Stimulated activated memory B cell treated with anti-CD40 and anti-IgM and Interleukin-4, amounts not matched to agents 10 μg/mL and 1 μg/mL and 100 μg/mL, for 72 hours (primary cell): ENCODE data around the gene PLXNA3.

Experiments used
- ATAC-seq: fragments of 150-1000 bp; cut with Tn5 transposase; 2 replicates; pipeline ENCODE4 v1.10.0; 2021
- H3K27ac Mint-ChIP-seq: one replicate; pipeline ENCODE4 v1.8.0; 2022; ENCODE audit warnings: mild to moderate bottlenecking, mixed read lengths
- H3K27me3 Mint-ChIP-seq: one replicate; pipeline ENCODE4 v1.8.0; 2022; ENCODE audit warnings: mixed read lengths
- H3K36me3 Mint-ChIP-seq: one replicate; pipeline ENCODE4 v1.8.0; 2022; ENCODE audit warnings: mixed read lengths
- H3K4me1 Mint-ChIP-seq: one replicate; pipeline ENCODE4 v1.8.0; 2022; ENCODE audit warnings: mixed read lengths
- H3K4me3 Mint-ChIP-seq: one replicate; pipeline ENCODE4 v1.8.0; 2022; ENCODE audit warnings: mild to moderate bottlenecking, moderate library complexity, mixed read lengths
- H3K9me3 Mint-ChIP-seq: one replicate; pipeline ENCODE4 v1.8.0; 2022; ENCODE audit warnings: mixed read lengths

The PLXNA3 gene

GRCh38 chrX:154462396-154462795 lies 4.3 kb downstream of the PLXNA3 start:
- H3K27ac Mint-ChIP-seq = no peak overlapping the region
- H3K4me1 Mint-ChIP-seq = peaks cover 16% of the 10 kb centered on the region
- no peaks in the 10 kb centered on the region for H3K9me3 Mint-ChIP-seq
- H3K27me3 Mint-ChIP-seq = no peaks in the 10 kb centered on the region
- peaks cover 12% of the 10 kb centered on the region for H3K36me3 Mint-ChIP-seq
- no peak overlapping the region for H3K4me3 Mint-ChIP-seq
- ATAC-seq = no peak

DNA sequence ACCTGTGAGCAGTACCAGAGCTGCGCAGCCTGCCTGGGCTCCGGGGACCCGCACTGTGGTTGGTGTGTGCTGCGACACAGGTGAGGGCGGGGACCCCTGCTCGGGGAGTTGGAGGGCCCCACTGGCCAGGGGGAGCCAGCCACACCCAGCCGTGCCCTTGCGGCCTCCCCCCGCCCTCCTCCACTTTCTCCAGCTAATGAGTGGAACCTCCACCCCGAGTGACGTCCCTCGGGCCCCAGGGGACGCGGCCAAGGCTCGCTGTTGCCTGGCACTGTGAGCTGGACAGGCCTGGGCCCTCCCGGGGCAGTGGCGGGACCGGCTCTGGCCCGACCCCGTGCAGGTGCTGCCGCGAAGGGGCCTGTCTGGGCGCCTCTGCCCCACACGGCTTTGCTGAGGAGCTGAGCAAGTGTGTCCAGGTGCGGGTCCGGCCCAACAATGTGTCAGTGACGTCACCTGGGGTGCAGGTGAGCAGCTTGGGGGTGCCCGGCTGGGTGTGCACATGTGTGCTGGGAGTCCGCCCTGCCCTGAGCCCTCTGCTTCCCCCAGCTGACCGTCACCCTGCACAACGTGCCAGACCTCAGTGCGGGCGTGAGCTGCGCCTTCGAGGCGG lies 5.6 kb downstream of the PLXNA3 start:
- ATAC-seq = no peak
- H3K9me3 Mint-ChIP-seq = no peaks in the 10 kb centered on the region
- H3K27me3 Mint-ChIP-seq = no peaks in the 10 kb centered on the region
- peaks cover 12% of the 10 kb centered on the region for H3K36me3 Mint-ChIP-seq
- H3K27ac Mint-ChIP-seq = no peak overlapping the region
- no peak overlapping the region for H3K4me3 Mint-ChIP-seq
- H3K4me1 Mint-ChIP-seq = peaks cover 13% of the 10 kb centered on the region

DNA sequence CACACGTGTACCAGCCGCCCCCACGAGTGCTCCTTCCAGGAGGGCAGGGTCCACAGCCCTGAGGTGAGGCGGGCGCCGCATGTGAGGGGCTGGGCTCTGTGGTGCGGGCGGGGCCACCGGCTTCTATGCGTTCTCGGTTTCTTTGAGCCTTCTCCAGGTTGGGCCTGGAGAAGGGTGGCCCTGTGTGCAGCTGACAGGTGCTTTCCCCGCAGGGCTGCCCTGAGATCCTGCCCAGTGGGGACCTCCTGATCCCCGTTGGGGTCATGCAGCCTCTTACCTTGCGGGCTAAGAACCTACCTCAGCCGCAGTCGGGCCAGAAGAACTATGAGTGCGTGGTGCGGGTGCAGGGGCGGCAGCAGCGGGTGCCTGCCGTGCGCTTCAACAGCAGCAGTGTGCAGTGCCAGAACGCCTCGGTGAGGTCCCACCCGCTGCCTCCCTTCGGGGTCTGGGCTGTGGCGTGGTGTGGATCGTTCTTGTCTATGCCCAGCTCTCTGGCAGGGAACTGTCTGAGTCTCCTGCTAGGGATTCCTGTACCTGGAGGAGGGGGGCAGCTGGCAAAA lies 6.8 kb downstream of the PLXNA3 start:
- no peak for ATAC-seq
- no peak overlapping the region for H3K27ac Mint-ChIP-seq
- peaks cover 15% of the 10 kb centered on the region for H3K36me3 Mint-ChIP-seq
- H3K27me3 Mint-ChIP-seq = no peaks in the 10 kb centered on the region
- H3K9me3 Mint-ChIP-seq = no peaks in the 10 kb centered on the region
- peaks cover 12% of the 10 kb centered on the region for H3K4me1 Mint-ChIP-seq
- H3K4me3 Mint-ChIP-seq = no peak overlapping the region

DNA sequence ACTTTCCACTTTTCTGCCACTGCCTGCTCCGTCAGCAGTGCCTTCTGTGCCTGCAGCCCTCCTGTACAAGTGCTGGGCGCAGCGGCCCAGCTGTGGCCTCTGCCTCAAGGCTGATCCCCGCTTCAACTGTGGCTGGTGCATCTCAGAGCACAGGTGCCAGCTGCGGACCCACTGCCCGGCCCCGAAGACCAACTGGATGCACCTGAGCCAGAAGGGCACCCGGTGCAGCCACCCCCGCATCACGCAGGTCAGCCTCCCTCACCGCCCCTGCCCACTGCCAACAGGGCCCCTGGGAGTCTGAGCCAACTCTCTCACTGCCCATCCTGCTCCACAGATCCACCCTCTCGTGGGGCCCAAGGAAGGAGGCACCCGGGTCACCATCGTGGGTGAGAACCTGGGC lies 7.5 kb downstream of the PLXNA3 start:
- Mint-ChIP-seq H3K27me3 (no peaks in the 10 kb centered on the region), H3K27ac (no peak overlapping the region), H3K4me3 (no peak overlapping the region), H3K36me3 (peaks cover 22% of the 10 kb centered on the region), H3K9me3 (no peaks in the 10 kb centered on the region), H3K4me1 (peaks cover 7% of the 10 kb centered on the region)
- ATAC-seq = no peak

- no peak for ATAC-seq
- no peaks in the 10 kb centered on the region for H3K9me3 Mint-ChIP-seq
- no peak overlapping the region for H3K27ac Mint-ChIP-seq
- H3K4me3 Mint-ChIP-seq = no peak overlapping the region
- no peaks in the 10 kb centered on the region for H3K27me3 Mint-ChIP-seq
- H3K4me1 Mint-ChIP-seq = peaks cover 7% of the 10 kb centered on the region
- peaks cover 23% of the 10 kb centered on the region for H3K36me3 Mint-ChIP-seq
These were observed 8.0 kb downstream of the PLXNA3 start for GRCh38 chrX:154466036-154466435.

GRCh38 chrX:154466907-154467306 lies 8.8 kb downstream of the PLXNA3 start:
- Mint-ChIP-seq H3K4me3 (no peak overlapping the region), H3K27me3 (no peaks in the 10 kb centered on the region), H3K27ac (no peak overlapping the region), H3K36me3 (peaks cover 18% of the 10 kb centered on the region), H3K9me3 (no peaks in the 10 kb centered on the region), H3K4me1 (peaks cover 1% of the 10 kb centered on the region)
- no peak for ATAC-seq

GRCh38 chrX:154467556-154467955 lies 9.5 kb downstream of the PLXNA3 start:
- Mint-ChIP-seq H3K9me3 (no peaks in the 10 kb centered on the region), H3K4me1 (no peaks in the 10 kb centered on the region), H3K4me3 (no peak overlapping the region), H3K27ac (no peak overlapping the region), H3K27me3 (no peaks in the 10 kb centered on the region), H3K36me3 (peaks cover 21% of the 10 kb centered on the region)
- no peak for ATAC-seq

DNA sequence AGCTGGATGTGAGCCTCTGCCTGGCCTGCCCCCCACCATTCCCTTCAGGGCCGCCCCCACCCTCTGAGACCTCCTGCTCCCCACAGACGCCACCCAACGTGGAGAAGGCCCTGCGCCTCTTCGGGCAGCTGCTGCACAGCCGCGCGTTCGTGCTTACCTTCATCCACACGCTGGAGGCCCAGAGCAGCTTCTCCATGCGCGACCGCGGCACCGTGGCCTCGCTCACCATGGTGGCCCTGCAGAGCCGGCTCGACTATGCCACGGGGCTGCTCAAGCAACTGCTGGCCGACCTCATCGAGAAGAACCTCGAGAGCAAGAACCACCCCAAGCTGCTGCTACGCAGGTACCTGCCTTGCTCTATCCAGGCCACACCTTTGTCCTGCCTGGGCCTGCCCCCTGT lies 10.1 kb downstream of the PLXNA3 start:
- peaks cover 26% of the 10 kb centered on the region for H3K36me3 Mint-ChIP-seq
- no peaks in the 10 kb centered on the region for H3K4me1 Mint-ChIP-seq
- H3K4me3 Mint-ChIP-seq = no peak overlapping the region
- H3K27ac Mint-ChIP-seq = no peak overlapping the region
- no peaks in the 10 kb centered on the region for H3K27me3 Mint-ChIP-seq
- no peak for ATAC-seq
- H3K9me3 Mint-ChIP-seq = no peaks in the 10 kb centered on the region

- Mint-ChIP-seq H3K27me3 (no peaks in the 10 kb centered on the region), H3K27ac (no peak overlapping the region), H3K36me3 (peaks cover 31% of the 10 kb centered on the region), H3K9me3 (no peaks in the 10 kb centered on the region), H3K4me1 (no peaks in the 10 kb centered on the region), H3K4me3 (no peak overlapping the region)
- ATAC-seq = no peak
These were observed 11.0 kb downstream of the PLXNA3 start for GRCh38 chrX:154469114-154469513.

- H3K36me3 Mint-ChIP-seq = peaks cover 31% of the 10 kb centered on the region
- ATAC-seq = no peak
- H3K9me3 Mint-ChIP-seq = no peaks in the 10 kb centered on the region
- no peaks in the 10 kb centered on the region for H3K4me1 Mint-ChIP-seq
- no peak overlapping the region for H3K4me3 Mint-ChIP-seq
- no peak overlapping the region for H3K27ac Mint-ChIP-seq
- no peaks in the 10 kb centered on the region for H3K27me3 Mint-ChIP-seq
These were observed 11.8 kb downstream of the PLXNA3 start for GRCh38 chrX:154469880-154470279.

GRCh38 chrX:154470434-154470833 lies 12.4 kb downstream of the PLXNA3 start:
- Mint-ChIP-seq H3K9me3 (no peaks in the 10 kb centered on the region), H3K36me3 (peaks cover 35% of the 10 kb centered on the region), H3K4me1 (no peaks in the 10 kb centered on the region), H3K4me3 (no peak overlapping the region), H3K27ac (no peak overlapping the region), H3K27me3 (no peaks in the 10 kb centered on the region)
- ATAC-seq = no peak

DNA sequence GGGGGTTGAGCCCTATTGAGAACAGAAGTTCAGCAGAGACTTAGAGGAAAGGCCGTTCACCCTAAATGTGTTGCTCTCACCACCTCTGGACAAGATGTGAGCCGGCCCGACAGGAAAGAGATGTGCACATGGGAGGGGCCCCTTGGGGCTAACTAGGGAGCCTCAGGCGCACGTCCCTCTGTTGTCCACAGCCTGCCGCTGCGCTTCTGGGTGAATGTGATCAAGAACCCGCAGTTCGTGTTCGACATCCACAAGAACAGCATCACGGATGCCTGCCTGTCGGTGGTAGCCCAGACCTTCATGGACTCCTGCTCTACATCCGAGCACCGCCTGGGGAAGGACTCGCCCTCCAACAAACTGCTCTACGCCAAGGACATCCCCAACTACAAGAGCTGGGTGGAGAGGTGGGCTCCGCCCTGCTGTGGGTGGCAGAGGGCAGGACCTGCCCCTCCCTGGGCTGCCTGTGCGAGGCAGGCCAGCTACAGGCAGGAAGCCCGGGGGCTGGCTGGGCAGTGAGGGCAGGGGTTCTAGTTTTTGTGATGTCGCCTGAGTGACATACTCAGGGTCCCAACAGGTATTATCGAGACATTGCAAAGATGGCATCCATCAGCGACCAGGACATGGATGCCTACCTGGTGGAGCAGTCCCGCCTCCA lies 13.0 kb downstream of the PLXNA3 start:
- Mint-ChIP-seq H3K4me3 (no peak overlapping the region), H3K36me3 (peaks cover 39% of the 10 kb centered on the region), H3K9me3 (no peaks in the 10 kb centered on the region), H3K4me1 (no peaks in the 10 kb centered on the region), H3K27me3 (no peaks in the 10 kb centered on the region), H3K27ac (no peak overlapping the region)
- ATAC-seq = no peak

DNA sequence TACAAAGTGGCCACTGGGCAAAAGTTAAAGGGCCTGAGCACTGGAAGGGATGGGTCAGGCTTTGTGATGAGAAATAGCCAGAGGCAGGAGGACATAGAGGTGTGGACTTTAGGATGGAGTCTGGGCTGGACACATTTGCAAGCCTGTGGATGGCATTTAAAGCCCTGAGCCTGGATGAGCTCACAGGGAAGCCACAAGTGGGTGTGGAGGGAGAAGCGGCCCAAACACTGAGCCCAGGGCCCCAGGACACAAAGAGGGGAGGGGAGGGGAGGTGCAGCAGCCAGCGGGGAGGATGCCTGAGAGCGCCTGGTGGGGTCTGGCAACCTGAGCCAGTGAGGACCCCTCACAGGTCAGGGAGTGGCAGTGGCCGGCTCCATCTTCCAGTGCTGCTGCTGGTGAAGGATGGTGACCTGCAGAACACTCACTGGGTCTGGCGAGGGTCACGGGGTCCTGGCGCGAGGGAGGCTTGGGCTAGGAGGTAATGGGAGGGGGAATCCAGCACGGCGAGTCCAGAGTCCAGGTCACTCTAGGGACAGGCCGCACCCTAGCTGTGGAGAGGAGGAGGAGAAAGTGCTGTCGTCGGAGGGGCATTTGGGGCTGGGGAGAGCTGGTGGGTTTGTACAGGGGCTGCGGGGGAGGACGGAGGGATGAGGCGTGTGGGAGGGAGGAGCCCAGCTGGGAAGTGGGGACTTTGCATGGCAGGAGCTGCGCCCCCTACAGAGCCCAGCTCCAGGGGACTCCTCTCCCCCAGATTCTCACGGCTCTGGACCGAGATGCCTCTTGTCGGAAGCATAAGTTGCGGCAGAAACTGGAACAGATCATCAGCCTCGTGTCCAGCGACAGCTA lies 14.0 kb downstream of the PLXNA3 start:
- no peaks in the 10 kb centered on the region for H3K4me1 Mint-ChIP-seq
- no peaks in the 10 kb centered on the region for H3K9me3 Mint-ChIP-seq
- no peak overlapping the region for H3K27ac Mint-ChIP-seq
- no peaks in the 10 kb centered on the region for H3K27me3 Mint-ChIP-seq
- peaks cover 39% of the 10 kb centered on the region for H3K36me3 Mint-ChIP-seq
- ATAC-seq = no peak
- no peak overlapping the region for H3K4me3 Mint-ChIP-seq

GRCh38 chrX:154472685-154473632 lies 14.9 kb downstream of the PLXNA3 start:
- Mint-ChIP-seq H3K4me3 (no peak overlapping the region), H3K4me1 (no peaks in the 10 kb centered on the region), H3K9me3 (no peaks in the 10 kb centered on the region), H3K27me3 (no peaks in the 10 kb centered on the region), H3K27ac (peak overlapping the region; percentile 31), H3K36me3 (peaks cover 39% of the 10 kb centered on the region)
- no peak for ATAC-seq

- no peak overlapping the region for H3K4me3 Mint-ChIP-seq
- peak overlapping the region; percentile 31 for H3K27ac Mint-ChIP-seq
- H3K27me3 Mint-ChIP-seq = no peaks in the 10 kb centered on the region
- H3K4me1 Mint-ChIP-seq = no peaks in the 10 kb centered on the region
- H3K36me3 Mint-ChIP-seq = peaks cover 39% of the 10 kb centered on the region
- no peaks in the 10 kb centered on the region for H3K9me3 Mint-ChIP-seq
- ATAC-seq = no peak
These were observed 15.6 kb downstream of the PLXNA3 start for GRCh38 chrX:154473683-154474082.
